HG02981 (cell line): ENCODE data around the gene P3H3.

Source experiments
- ATAC-seq: cut with Tn5 transposase; IDR thresholded peaks from one replicate; pipeline ENCODE4 v1.9.1; 2021; ENCODE audit warnings: mild to moderate bottlenecking, moderate library complexity; ENCODE audit not compliant: unreplicated experiment

The P3H3 gene, protein sequence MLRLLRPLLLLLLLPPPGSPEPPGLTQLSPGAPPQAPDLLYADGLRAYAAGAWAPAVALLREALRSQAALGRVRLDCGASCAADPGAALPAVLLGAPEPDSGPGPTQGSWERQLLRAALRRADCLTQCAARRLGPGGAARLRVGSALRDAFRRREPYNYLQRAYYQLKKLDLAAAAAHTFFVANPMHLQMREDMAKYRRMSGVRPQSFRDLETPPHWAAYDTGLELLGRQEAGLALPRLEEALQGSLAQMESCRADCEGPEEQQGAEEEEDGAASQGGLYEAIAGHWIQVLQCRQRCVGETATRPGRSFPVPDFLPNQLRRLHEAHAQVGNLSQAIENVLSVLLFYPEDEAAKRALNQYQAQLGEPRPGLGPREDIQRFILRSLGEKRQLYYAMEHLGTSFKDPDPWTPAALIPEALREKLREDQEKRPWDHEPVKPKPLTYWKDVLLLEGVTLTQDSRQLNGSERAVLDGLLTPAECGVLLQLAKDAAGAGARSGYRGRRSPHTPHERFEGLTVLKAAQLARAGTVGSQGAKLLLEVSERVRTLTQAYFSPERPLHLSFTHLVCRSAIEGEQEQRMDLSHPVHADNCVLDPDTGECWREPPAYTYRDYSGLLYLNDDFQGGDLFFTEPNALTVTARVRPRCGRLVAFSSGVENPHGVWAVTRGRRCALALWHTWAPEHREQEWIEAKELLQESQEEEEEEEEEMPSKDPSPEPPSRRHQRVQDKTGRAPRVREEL

DNA sequence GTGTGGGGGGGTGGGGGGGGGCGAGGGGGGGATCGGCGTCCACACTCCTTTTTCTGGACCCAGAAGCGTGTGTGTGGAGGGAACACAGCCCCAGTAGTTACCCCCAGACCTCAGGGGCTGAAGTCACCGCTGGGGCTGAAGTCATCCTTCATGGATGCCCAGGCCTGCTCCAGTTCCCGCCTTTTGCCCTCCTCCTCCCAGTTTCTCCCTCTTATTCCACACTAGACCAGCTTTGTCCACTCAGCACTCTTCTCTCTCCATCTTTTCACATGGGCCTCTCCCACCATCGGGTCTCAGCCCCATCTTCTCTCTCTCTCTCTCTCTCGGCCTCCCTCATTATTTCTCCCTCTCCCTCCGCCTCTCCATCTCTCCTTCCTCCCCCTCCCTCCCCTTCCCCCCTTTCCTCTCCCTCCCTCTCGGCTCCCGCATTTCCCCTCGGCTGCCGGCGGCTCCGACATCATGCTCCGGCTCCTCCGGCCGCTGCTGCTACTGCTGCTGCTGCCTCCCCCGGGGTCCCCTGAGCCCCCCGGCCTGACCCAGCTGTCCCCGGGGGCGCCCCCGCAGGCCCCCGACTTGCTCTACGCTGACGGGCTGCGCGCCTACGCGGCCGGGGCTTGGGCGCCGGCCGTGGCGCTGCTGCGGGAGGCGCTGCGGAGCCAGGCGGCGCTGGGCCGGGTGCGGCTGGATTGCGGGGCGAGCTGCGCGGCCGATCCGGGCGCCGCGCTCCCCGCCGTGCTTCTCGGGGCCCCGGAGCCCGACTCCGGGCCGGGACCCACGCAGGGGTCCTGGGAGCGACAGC lies at the start of gene P3H3:
Gene P3H3 (plus strand): TSS at position 426 of the 799 bp plus-strand sequence. CDS start 34 bp downstream, at position 460.
- ATAC-seq = no peak

DNA sequence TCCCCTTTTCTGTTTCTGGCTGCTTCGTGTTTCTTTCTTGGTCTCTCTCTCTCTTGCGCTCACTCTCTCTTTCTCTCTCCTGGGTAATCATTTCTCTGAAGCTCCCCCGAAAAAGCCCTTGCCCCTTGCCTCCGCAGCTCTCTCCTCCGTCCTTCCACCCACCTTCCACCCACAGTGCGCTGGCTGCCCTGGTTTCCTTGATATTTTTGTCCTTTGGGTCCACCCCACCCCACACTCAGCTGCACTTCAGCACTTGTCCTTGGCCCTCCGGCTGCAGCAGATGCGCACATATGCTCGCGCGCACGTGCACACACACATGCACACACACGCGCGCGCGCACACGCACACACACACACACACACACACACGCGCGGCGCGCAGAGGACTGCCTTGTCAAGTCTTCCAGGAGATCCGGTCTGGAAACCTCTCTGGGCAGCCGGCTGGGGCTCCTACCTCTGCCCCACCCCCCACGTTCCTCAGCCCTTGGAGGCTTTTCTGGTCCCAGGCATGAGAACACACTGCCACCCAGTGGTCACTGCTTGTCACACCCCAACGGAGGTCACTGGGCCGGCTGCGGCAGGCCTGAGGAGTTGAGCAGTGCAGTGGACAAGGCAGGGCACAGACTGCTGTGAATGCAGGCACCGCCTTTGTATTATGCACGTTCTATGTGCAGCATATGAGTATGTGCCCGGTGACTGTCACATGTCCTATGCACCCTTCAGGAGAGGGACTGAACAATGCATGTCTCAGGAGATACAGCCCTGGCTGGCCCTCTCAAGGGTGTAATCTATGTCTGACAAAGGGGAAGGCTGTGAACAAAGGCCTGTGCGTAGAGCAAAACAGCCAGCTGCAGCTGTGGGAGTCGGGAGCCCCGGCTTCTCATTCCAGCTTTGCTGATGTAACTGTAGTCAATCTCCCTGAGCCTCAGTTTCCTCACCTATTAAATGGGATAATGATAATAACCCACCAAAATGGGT lies 49.3 kb upstream of the P3H3 start:
- peak; percentile 71 for ATAC-seq

DNA sequence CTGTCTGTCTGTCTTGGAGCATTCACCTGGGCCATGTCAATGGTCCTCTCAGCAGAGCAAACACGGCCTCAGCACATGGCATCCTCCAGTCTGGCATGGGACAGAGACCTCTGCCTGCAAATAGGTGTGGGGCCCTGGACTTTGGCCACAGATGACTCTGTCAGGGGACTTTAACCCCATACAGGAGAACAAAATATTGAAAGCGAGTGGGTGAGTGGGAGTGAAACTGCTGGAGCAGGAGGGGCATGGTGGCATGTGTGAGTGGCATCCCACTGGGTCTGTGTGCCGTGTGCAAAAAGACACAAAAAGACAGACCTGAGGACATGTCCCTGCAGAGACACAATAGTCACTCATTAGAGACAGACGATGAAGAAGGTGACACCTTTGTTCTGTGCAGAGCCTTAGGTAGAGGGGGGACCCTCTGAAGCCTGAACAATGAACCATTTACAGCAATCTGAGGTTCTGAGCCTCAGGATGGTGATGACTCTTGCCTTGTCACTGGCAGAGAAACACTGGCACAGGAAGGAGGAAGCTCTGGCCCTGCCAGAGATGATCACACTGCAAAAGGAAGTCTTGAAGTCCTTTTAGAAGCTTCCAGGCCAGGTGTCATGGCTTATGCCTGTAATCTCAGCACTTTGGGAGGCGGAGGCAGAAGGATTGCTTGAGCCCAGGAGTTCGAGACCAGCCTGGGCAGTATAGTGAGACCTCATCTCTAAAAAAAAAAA lies 48.3 kb upstream of the P3H3 start:
- ATAC-seq = no peak

DNA sequence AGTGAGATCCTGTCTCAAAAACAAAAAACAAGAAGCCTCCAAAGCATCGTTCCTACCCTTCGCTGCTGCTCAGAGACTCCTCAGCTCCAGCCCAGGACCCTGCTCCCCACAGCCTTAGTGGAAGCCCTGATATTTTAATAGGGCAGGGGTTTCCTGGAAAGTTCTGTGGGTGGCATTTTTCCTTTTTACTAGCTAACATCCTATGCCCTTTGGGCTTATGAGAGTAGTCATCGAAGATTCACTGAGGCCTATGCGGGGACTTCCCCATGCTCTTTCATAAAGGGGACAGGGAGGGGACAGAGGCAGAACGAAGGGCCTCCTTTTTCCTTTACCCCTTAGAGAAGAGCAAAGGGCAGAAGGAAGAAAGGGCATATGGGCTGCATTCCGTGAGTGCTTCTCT lies 47.6 kb upstream of the P3H3 start:
- ATAC-seq = no peak

DNA sequence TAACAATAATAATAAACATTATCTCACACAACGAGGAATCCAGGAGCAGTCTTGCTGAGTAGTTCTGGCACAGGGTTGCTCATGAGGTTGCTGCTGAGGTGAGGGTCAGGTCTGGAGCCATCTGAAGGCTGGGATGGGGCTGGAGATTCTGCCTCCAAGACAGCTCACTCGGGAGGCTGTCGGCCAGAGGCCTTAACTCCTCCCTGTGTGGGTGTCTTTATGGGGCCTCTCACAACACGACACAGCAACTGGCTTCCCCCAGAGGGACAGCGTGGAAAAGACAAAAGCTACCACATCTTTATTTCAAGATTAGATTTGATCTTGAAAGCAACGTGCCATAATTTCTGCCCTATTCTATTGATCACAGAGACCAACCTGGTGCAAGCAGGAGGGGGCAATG lies 46.1 kb upstream of the P3H3 start:
- ATAC-seq = no peak

DNA sequence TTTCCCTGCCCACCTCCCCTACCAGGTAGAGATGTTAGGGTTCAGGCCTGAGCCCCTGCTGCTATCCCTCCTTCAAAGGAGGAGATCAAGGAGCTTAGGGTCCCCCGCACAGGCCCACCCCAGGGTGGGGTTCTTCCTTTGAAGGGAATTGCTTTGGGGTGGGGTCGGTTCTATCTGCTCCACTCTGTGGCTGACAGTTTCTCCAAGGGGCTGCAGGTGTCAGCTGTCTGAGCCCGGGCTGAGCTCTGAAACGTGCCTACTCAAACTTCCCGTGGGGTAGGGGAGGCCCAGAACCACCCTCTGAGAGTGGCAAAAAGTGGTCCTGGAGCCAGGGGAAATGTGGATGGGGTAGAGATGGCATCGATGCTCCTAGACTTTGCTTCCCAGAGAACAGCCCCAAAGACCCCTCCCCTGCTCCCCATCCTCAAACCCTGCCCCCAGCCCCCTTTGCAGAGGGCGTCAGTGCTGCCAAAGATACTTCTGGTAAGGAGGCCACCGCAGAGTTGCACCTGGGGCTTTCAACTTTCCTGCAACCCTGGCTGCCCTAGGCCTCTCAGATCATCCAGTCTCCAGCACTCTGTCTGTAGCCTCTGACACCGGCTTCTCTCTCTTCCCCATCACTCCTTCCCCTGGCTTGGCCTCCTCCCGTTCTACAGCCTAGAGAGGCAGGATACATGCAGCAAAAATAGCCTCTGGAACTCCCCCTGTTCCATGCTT lies 45.2 kb upstream of the P3H3 start:
- ATAC-seq = no peak

DNA sequence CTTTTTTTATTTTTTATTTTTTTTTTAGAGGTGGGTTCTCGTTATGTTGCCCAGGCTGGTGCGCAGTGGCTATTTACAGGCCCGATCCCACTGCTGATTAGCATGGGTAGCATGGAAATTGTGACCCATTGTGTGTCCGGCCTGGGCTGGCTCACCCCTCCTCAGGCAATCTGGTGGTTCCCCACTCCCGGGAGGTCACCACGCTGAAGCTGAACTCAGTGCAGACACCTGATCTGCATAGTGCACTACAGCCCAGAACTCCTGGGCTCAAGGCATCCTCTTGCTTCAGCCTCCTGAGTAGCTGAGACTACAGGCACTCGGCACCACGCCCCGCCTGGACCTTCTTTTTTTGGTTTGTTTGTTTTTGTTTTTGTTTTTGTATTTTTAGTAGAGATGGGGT lies 44.4 kb upstream of the P3H3 start:
- ATAC-seq = no peak

DNA sequence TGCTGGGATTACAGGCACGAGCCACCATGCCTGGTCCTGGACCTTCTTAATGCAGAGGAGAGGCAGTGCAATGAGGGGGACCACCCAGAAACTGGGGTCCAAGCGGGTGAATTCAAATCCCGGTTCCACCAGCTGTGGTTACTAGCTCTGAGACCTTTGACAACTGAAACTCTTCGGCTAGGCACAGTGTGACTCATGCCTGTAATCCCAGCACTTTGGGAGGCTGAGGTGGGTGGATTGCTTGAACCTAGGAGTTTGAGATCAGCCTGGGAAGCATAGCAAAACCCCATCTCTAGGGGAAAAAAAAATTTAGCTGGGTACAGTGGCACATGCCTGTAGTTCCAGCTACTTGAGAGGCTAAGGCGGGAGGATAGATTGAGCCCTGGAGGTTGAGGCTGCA lies 43.9 kb upstream of the P3H3 start:
- ATAC-seq = no peak

DNA sequence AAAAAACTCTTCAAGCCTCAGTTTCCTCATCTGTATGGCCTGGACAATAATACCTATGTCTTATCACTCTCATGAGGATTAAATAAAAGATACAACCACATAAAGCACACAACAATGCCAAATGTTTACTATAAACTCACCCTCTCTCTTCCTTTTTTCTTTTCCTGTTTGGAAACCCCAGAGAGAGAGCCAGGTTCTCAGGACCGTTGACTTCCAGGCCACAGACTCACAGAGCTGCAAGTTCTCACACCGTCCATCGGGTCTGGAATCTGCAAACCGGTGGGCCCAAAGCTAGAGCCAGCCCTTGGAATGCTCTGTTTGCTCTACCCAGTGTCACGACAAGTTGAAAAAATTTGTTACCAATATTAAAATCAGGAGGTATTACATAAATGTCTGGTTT lies 43.4 kb upstream of the P3H3 start:
- no peak for ATAC-seq

DNA sequence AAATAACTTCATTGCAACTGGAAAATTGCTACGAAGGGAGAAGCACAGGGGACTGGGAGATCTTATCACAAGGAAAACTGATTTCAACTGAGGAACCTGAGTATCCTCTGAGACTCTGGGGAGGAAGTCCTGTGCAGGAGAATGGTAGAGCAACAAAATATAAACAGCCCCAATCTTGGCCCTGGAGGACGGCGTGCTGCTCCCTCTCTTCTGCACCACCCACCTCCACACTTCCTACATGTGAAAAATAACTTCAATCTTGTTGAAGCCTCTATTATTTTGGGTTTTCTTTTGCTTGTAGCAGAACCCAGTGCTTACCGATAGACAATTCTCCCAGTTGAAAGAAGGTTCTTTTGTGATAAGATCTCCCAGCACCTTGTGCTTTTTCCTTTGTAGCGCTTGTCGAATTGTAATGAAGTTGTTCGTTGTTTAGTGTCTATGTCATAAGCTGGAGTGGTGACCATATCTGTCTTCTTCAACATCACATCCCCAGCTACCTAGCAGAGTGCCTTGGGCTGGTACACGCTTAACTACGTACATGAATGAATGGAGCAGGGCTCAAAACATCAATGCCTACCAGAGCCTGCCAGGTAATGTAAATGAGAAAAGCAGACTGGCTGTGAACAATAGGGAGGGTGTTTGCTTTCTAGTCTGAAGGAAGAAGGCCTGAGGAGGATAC lies 41.7 kb upstream of the P3H3 start:
- no peak for ATAC-seq

DNA sequence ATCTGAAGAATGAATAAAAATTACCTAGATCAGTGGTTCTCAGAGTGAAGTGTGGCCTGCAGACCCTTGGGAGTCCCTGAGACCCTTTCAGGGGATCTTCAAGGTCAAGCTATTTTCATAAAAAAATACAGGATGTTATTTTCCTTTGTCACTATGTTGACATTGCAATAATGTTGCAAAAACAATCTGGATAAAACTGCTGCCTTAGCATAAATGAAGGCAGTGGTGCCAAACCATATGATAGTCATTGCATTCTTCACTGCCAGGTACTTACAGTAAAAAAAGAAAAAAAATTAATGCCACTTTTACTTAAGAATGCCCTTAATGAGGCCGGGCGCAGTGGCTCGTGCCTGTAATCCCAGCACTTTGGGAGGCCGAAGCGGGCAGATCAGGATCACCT lies 40.9 kb upstream of the P3H3 start:
- ATAC-seq = no peak

DNA sequence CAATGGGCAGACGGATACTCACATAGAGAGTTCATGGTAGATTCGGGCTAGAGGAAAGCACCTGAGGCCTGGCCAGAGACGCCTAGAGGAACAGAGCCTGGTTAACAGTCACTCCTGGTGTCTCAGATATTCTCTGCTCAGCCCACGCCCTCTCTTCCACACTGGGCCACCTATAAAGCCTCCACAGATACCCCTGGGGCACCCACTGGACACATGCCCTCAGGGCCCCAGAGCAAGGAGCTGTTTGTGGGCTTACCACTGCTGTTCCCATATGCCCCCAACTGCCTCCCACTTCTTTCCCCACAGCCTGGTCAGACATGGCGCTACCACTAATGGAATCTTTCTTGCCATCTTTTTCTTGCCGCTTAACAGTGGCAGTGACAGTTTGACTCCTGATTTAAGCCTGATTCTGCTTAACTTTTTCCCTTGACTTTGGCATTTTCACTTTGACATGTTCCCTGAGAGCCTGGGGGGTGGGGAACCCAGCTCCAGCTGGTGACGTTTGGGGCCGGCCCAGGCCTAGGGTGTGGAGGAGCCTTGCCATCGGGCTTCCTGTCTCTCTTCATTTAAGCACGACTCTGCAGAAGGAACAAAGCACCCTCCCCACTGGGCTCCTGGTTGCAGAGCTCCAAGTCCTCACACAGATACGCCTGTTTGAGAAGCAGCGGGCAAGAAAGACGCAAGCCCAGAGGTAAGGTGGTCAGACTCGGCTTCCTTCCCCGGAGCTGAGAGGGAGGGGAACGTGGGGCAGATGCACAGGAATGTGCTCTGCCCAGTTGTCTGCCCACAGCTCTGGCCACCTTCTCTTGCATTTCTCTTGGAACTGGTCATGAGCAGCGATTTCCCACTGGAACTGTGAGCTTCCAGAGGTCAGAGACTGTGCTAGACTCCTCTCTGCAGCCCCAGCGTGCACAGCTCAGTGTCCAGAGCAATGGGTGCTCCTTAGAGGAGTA lies 39.0 kb upstream of the P3H3 start, which contains the start of gene CD4:
Gene CD4 (plus strand): TSS at position 557 of the 953 bp plus-strand sequence. CDS start 10,611 bp downstream, outside the sequence.
- no peak for ATAC-seq

DNA sequence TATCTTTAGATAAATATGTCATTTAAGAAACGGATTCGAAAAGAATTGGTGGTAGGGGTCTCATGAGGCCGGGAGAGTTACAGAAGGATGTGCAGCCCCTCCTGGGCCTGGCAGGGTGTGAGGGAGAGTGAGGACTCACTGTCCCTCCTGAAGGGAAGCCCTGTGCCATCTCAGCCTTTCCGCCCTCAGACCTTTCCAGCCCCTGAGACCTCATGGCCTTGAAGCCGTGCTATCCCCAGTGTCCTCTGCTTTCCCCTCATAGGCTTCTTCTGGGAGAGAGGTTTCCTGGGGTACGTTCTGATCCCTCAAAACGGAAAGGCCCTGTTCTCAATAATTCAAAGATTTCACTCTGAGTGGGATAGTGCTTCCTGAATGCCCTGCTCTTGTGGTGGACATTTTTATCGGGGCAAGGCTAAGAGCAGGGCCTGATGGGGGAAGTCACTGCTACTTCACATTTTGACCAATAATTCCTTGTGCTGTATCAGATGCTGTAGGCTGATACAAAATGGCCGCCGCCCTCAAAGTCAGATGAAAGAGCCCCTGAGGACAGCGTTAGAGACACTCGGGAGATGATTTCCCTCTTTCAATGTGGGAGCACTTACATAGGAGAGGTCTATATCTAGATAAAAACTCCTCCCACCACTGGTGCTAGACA lies 37.6 kb upstream of the P3H3 start:
- ATAC-seq = no peak

DNA sequence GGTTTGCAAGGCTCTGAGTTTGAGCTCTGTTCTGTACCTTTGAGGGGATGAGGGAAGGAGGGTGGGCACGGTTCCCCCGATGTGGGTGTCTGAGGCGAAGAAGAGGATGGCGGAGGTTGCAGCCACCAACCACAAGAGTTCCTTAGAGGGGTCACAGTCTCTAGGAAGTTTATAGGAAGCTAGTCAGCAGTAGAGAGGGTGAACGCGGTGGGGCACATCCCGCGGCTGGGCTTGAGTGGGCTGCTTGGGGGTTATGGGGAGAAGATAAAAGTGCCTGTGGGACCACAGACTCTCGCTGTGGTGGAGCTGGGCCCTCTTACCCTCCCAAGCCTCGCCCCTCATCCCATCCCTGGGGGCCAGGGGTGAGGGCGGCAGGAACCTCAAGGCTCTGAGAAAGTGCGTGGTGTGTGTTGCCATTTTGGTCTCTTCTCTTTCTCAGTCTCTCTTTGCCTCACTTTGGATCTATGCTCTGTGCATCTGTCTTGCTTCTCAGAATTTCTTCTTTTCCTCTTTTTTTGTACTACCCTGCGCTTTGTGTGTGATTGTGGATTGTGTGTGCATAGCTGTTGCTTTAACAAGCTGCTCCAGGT lies 36.2 kb upstream of the P3H3 start:
- no peak for ATAC-seq

DNA sequence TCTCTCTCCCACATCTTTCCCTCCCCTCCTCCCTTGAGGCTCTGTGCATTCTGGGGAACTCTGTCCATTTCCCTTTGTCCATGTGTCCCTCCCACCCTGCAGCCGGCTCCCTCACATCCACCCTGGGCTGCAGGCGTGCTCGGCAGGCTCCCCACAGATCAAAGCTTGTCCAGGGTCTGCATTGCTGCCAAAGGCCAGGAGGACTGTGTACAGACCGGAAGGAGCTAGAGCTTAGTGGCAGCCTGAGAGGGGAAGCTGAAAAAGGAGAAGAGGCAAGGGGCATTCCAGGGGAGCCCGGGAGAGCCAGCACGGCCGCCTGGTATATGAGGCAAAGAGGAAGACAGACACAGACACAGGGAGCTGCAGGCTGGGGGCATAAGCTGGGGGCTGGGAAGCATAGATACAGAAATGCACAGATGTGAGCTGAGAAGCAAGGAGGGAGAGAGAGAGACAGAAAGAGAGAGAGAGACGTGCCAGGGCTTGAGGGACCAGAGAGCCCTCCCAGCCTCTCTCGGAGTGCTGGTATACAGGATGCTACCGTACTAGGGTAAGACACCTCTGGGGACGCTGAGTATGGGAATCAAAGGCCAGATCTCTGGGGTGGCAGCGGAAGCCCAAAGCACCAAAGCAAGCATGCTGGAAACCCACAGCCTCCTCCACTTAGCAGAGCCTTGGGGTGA lies 35.5 kb upstream of the P3H3 start:
- ATAC-seq = no peak

DNA sequence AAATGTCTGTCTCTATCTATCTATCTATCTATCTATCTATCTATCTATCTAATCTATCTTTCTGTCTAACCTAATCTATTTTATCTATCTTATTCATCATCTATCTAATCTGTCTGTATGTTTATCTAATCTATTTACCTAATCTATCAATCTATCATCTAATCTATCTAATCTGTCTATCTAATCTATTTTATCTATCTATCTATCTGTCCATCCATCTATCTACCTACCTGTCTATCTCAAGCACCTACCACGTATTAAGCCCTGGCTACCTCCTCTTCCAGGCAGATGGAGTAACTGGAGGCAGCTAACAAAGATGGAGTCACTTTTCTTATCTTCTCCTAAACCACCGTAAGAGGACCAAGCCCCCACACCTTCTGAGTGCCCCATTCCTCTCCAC lies 33.1 kb upstream of the P3H3 start:
- no peak for ATAC-seq
